Natural killer cell (primary cell): Measurements from ENCODE around the gene LMAN2. TPM values are rescaled to one million over a fixed set of nuclear protein-coding genes. Genes with fewer than 3 reads are reported as not detected.
A peak's percentile ranks its signal among the peaks of the same experiment; 100 is the strongest.

Experiments used
- ATAC-seq, 3 donors: fragments of 150-1000 bp in 2 of 3; fragments of 200-7000 bp in 1 of 3; cut with Tn5 transposase; 1 replicate in 1 of 3; 2 replicates in 2 of 3; pipeline ENCODE4 v1.10.0; 2021; ENCODE audit warnings: mild to moderate bottlenecking in 2 of 3, moderate library complexity in 2 of 3
- DNase-seq, 2 donors: peaks; one replicate each; pipeline versions ENCODE4 v3.0.0 to v3.0.0-alpha.2; 2013 to 2021; ENCODE audit warnings: mixed read lengths in 1 of 2
- H3K27ac ChIP-seq: one replicate; pipeline ENCODE4 v1.5.1; 2013; ENCODE audit warnings: mild to moderate bottlenecking, low read length
- H3K27me3 ChIP-seq: one replicate; pipeline ENCODE4 v1.6.1; 2013; ENCODE audit warnings: low read length; ENCODE audit not compliant: control insufficient read depth, insufficient read depth
- H3K36me3 ChIP-seq: one replicate; pipeline ENCODE4 v1.6.1; 2013; ENCODE audit warnings: low read length; ENCODE audit not compliant: control insufficient read depth, insufficient read depth
- H3K4me1 ChIP-seq: one replicate; pipeline ENCODE4 v1.6.1; 2013; ENCODE audit warnings: low read length; ENCODE audit not compliant: control insufficient read depth, insufficient read depth
- H3K4me3 ChIP-seq: one replicate; pipeline ENCODE4 v1.5.1; 2013; ENCODE audit warnings: low read length
- H3K9me3 ChIP-seq: one replicate; pipeline ENCODE4 v1.6.1; 2013; ENCODE audit warnings: low read length; ENCODE audit not compliant: control insufficient read depth, insufficient read depth
- H3K27ac Mint-ChIP-seq, 2 donors: one replicate each; pipeline ENCODE4 v1.8.0; 2022; ENCODE audit warnings: mild to moderate bottlenecking in 2 of 2, mixed read lengths in 2 of 2, moderate library complexity in 1 of 2
- H3K27me3 Mint-ChIP-seq, 2 donors: one replicate each; pipeline ENCODE4 v1.8.0; 2022; ENCODE audit warnings: low read depth in 2 of 2, mixed read lengths in 2 of 2
- H3K36me3 Mint-ChIP-seq: one replicate; pipeline ENCODE4 v1.8.0; 2022; ENCODE audit warnings: mixed read lengths
- H3K4me1 Mint-ChIP-seq, 2 donors: one replicate each; pipeline ENCODE4 v1.8.0; 2022; ENCODE audit warnings: mixed read lengths in 2 of 2
- H3K4me3 Mint-ChIP-seq: one replicate; pipeline ENCODE4 v1.8.0; 2022; ENCODE audit warnings: mild to moderate bottlenecking, moderate library complexity, mixed read lengths
- H3K9me3 Mint-ChIP-seq, 2 donors: one replicate each; pipeline ENCODE4 v1.8.0; 2022; ENCODE audit warnings: mixed read lengths in 2 of 2
- CTCF ChIP-seq: fragments of 200-600 bp; IDR thresholded peaks from one replicate; pipeline ENCODE4 v1.8.0; 2022; ENCODE audit warnings: antibody characterized with exemption
- WGBS: methylation state at CpG from one replicate; pipeline ENCODE4 v1.1.7; 2013; ENCODE audit warnings: missing lambda C conversion rate; ENCODE audit not compliant: insufficient coverage; 5-methylcytosine and 5-hydroxymethylcytosine counted together
- intact Hi-C: fragments of 100-400 bp; cut with micrococcal nuclease; formaldehyde crosslinking; loops from one replicate; pipeline ENCODE4 v1.14.2; 2022
- total RNA-seq, 4 donors: library from RNA; stranded (reverse); fragments of 120-200 nt in 1 of 4; gene quantifications; one replicate each; pipeline versions ENCODE4 v1.2.3 to v1.2.4, GENCODE V29; 2013 to 2022

LMAN2 gene
- total RNA-seq, 3 donors from 2014 or later (not counting 1 experiment from before 2014, with no cell fraction given) = 112 to 124 (median 114) TPM

- DNase-seq (peak in 1 of 2 donors; percentile 55), ATAC-seq (no peak)
- TF ChIP-seq CTCF = no peak
- H3K4me3 ChIP-seq = peak overlapping the region; percentile 84
- Mint-ChIP-seq H3K27ac (peak overlapping the region; percentile 89 to 96), H3K36me3 (no peaks in the 10 kb centered on the region), H3K9me3 (no peaks in the 10 kb centered on the region), H3K4me1 (peaks cover 70 to 82% of the 10 kb centered on the region in 2 donors), H3K27me3 (no peaks in the 10 kb centered on the region), H3K4me3 (peak overlapping the region; percentile 92)
- intact Hi-C loops = loop anchor here (5.0 kb wide), 2 partner anchors 153 to 192 kb away; no protein-coding TSS in a partner anchor
- peaks cover 35% of the 10 kb centered on the region for H3K36me3 ChIP-seq
- H3K27me3 ChIP-seq = no peaks in the 10 kb centered on the region
- 20% methylated on average over 16 of the region's 19 CpGs for WGBS
- peaks cover 90% of the 10 kb centered on the region for H3K4me1 ChIP-seq
- H3K27ac ChIP-seq = peak overlapping the region; percentile 76
- no peaks in the 10 kb centered on the region for H3K9me3 ChIP-seq
Observed at GRCh38 chr5:177304392-177305119, 46.9 kb downstream of the LMAN2 start.

DNA sequence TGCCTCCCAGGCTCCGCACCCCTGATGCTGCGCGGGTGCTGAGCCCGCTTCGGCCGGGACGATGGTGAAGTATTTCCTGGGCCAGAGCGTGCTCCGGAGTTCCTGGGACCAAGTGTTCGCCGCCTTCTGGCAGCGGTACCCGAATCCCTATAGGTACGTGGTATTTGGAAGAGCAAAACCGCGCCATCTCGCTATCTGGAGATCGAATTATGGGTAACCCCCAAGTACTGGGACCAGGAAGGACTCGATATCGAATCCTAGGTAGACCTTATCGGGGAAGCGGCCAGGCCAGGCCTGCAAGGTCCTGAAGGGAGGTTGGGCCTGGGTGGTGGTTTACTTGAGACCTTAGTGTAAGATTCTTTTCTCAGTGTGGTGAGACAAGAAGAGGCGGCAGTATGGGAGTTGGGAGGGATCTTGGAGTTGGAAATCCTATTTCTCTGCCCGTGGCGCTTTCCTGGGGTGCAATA, 47.5 kb downstream of the LMAN2 start:
- 2% methylated on average over 25 of the region's 25 CpGs for WGBS
- no peaks in the 10 kb centered on the region for H3K27me3 Mint-ChIP-seq
- peak overlapping the region; percentile 92 for H3K4me3 Mint-ChIP-seq
- H3K4me1 ChIP-seq = peaks cover 90% of the 10 kb centered on the region
- intact Hi-C loops = loop anchor here (5.0 kb wide), 2 partner anchors 153 to 192 kb away; no protein-coding TSS in a partner anchor
- peak overlapping the region; percentile 89 to 96 for H3K27ac Mint-ChIP-seq
- no peak for TF ChIP-seq CTCF
- H3K36me3 Mint-ChIP-seq = no peaks in the 10 kb centered on the region
- H3K36me3 ChIP-seq = peaks cover 35% of the 10 kb centered on the region
- DNase-seq (peak in 1 of 2 donors; percentile 54), ATAC-seq (peak in 2 of 3 donors; percentile 8 to 9)
- H3K27me3 ChIP-seq = no peaks in the 10 kb centered on the region
- H3K9me3 ChIP-seq = no peaks in the 10 kb centered on the region
- peak overlapping the region; percentile 76 for H3K27ac ChIP-seq
- H3K9me3 Mint-ChIP-seq = no peaks in the 10 kb centered on the region
- peak overlapping the region; percentile 84 for H3K4me3 ChIP-seq
- H3K4me1 Mint-ChIP-seq = peaks cover 70 to 82% of the 10 kb centered on the region in 2 donors

GRCh38 chr5:177303121-177303924, 48.1 kb downstream of the LMAN2 start, which contains the start of the genes PRELID1 and RAB24:
Gene PRELID1 (plus strand): TSS chr5:177303799. CDS start chr5:177303986, 187 bp downstream.
Gene RAB24 (minus strand): TSS chr5:177303719. CDS start chr5:177303288, 431 bp downstream.
- Mint-ChIP-seq H3K36me3 (no peaks in the 10 kb centered on the region), H3K4me3 (peak within 1 kb of the TSS; percentile 92), H3K27me3 (no peaks in the 10 kb centered on the region), H3K9me3 (no peaks in the 10 kb centered on the region), H3K27ac (peak within 1 kb of the TSS; percentile 89 to 96), H3K4me1 (peaks cover 72 to 80% of the 10 kb centered on the region in 2 donors)
- intact Hi-C loops = loop anchor here (5.0 kb wide), 2 partner anchors 154 to 191 kb away; no protein-coding TSS in a partner anchor
- Histone ChIP-seq H3K4me1 (peaks cover 89% of the 10 kb centered on the region), H3K27ac (peak within 1 kb of the TSS; percentile 76), H3K36me3 (peaks cover 35% of the 10 kb centered on the region), H3K9me3 (no peaks in the 10 kb centered on the region), H3K4me3 (peak within 1 kb of the TSS; percentile 93), H3K27me3 (no peaks in the 10 kb centered on the region)
- peak; percentile 44 for TF ChIP-seq CTCF
- DNase-seq (peak; percentile 92), ATAC-seq (peak; percentile 57 to 82 (median 76))
- under 1% methylated on average over 100 of the region's 100 CpGs for WGBS
